ENCODE data around the gene ADAMTSL4.
A peak's percentile ranks its signal among the peaks of the same experiment; 100 is the strongest.
"Not testable (repeated sequence)": the region's sequence is repeated elsewhere in the genome, so short reads cannot be mapped to it uniquely, and the experiment has no call there.

Gene ADAMTSL4

GRCh38 chr1:150562446-150563339 lies 13.5 kb downstream of the ADAMTSL4 start:
- Mint-ChIP-seq H3K36me3 (peaks cover 11% of the 10 kb centered on the region), H3K4me1 (peaks cover 70% of the 10 kb centered on the region), H3K27ac (peak overlapping the region; percentile 100), H3K9me3 (no peaks in the 10 kb centered on the region), H3K4me3 (peak overlapping the region; percentile 96), H3K27me3 (no peaks in the 10 kb centered on the region)
- DNase-seq: peak; percentile 89
- CTCF ChIA-PET: interaction anchor here (1.2 to 11.7 kb wide), 6 partner anchors 13 to 307 kb away, joined by 3 to 221 read pairs (median 57); partner anchors contain the start of genes ENSA and MCL1

DNA sequence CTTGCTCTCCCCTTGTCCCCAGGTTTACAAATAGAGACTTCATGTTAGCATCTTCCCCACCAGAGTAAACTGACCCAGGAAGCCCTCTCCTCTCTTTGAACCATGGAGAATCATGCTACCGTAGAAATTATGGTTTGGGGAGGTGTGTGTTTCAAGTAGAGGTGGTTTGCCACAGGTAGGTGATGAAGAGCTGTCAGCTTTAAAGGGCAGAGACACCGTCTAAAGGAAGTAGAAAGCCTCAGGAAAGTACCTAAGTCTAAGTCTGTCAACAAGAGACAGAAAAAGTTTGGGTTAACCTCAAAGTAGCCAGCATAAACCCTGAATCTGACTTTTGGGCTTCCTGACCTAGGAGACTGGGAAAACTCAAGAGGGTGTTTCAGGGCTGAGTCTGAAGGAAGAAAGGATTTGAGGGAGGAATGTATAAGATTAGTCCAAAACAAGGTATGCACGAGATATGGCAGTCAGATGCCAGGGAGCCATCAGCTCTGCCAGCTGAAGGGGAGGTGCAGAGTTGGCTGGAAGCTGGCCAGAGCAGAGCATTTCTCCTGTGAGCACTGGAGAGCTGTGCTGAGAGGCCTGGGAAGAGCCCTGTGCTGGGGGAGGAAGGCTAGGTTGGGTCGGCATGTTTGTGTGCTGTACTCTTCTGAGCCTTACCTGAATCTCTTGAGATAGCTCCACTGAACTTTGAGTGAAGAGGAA lies 14.3 kb downstream of the ADAMTSL4 start:
- Mint-ChIP-seq H3K27ac (peak overlapping the region; percentile 100), H3K4me1 (peaks cover 78% of the 10 kb centered on the region), H3K9me3 (no peaks in the 10 kb centered on the region), H3K27me3 (no peaks in the 10 kb centered on the region), H3K4me3 (peak overlapping the region; percentile 96), H3K36me3 (peaks cover 14% of the 10 kb centered on the region)
- DNase-seq: peak; percentile 55
- CTCF ChIA-PET: interaction anchor here (1.7 to 11.7 kb wide), 4 partner anchors 12 to 64 kb away, joined by 4 to 221 read pairs (median 110); partner anchors contain the start of gene MCL1

DNA sequence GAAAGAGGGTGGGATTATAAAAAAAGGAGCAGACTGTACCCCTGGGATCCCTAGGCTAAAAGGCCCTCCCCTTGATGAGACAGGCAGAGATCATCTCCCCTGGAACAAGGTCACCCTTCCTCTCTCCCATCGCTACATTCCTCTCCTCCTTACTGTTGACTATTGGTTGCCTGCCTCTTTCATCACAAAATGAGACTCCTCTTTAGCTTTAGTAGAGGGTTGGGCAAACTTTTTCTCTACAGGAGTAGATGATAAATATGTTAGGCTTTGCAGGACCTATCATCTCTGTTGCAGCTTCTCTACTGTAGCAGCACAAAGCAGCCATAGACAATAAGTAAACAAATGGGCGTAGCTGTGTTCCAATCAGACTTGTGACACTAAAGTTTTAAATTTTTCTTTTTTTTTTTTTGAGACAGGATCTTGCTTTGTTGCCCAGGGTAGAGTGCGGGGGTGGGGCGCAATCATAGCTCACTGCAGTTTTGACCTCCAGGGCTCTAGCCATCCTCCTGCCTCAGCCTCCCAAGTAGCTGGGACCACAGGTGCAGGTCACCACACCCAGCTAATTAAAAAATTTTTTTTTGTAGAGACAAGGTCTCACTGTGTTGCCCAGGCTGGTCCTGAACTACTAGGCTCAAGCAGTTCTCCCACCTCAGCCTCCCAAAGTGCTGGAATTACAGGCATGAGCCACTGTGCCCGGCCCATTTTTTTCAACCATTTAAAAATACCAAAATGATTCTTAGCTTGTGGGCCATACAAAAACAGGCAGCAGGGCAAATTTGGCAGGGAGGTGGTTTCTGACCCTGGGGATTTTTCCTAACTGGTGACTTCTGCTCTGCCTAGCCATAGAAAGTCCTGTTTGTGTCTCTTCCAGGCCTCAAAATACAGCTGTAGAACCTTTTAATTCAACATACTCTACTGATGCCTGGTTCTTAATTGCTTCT lies 15.1 kb downstream of the ADAMTSL4 start:
- DNase-seq: peak; percentile 55

DNA sequence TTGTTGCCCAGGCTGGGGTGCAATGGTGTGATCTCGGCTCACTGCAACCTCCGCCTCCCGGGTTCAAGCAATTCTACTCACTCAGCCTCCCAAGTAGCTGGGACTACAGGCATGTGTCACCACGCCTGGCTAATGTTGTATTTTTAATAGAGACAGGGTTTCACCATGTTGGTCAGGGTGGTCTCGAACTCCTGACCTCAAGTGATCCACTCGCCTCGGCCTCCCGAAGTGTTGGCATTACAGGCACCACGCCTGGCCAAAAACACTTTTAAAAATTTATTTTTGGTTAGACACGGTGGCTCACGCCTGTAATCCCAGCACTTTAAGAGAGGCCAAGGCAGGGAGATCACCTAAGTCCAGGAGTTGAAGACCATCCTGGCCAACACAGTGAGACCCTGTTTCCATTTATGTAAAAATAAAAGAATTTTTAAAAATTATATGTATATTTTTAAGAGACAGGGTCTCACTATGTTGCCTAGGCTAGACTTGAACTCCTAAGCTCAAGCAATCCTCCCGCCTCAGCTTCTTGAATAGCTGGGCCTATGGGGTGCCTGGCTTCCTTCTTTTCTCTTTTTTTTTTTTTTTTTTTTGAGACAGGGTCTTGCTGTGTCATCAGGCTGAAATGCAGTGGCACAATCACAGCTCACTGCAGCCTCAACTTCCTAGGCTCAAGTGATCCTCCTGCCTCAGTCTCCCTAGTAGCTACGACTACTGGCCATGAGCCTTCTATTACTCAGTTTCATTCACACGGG lies 16.2 kb downstream of the ADAMTSL4 start:
- peaks cover 89% of the 10 kb centered on the region for H3K4me1 Mint-ChIP-seq
- CTCF ChIA-PET: interaction anchor here (0.8 to 11.7 kb wide), 5 partner anchors 10 to 310 kb away, joined by 3 to 221 read pairs (median 56); partner anchors contain the start of gene MCL1
- DNase-seq, H3K27me3 Mint-ChIP-seq, H3K9me3 Mint-ChIP-seq: not testable (repeated sequence)
- peak overlapping the region; percentile 100 for H3K27ac Mint-ChIP-seq
- H3K4me3 Mint-ChIP-seq: peak overlapping the region; percentile 41
- peaks cover 30% of the 10 kb centered on the region for H3K36me3 Mint-ChIP-seq

More for the DNA sequence above, 15.1 kb downstream of the ADAMTSL4 start:
- peak overlapping the region; percentile 100 for H3K27ac Mint-ChIP-seq
- CTCF ChIA-PET: interaction anchor here (0.8 to 11.7 kb wide), 6 partner anchors 11 to 309 kb away, joined by 3 to 221 read pairs (median 30); partner anchors contain the start of gene MCL1
- peaks cover 86% of the 10 kb centered on the region for H3K4me1 Mint-ChIP-seq
- H3K27me3 Mint-ChIP-seq: no peaks in the 10 kb centered on the region
- H3K4me3 Mint-ChIP-seq: peak overlapping the region; percentile 96
- peaks cover 19% of the 10 kb centered on the region for H3K36me3 Mint-ChIP-seq
- no peaks in the 10 kb centered on the region for H3K9me3 Mint-ChIP-seq

GRCh38 chr1:150566589-150567340 lies 17.6 kb downstream of the ADAMTSL4 start:
- Mint-ChIP-seq H3K4me1 (peaks cover 91% of the 10 kb centered on the region), H3K4me3 (peak overlapping the region; percentile 81), H3K27me3 (no peaks in the 10 kb centered on the region), H3K27ac (peak overlapping the region; percentile 94), H3K9me3 (no peaks in the 10 kb centered on the region), H3K36me3 (peaks cover 37% of the 10 kb centered on the region)
- CTCF ChIA-PET: interaction anchor here (0.9 to 11.7 kb wide), 4 partner anchors 8 to 331 kb away, joined by 3 to 221 read pairs (median 8); partner anchors contain the start of gene MCL1
- no peak for DNase-seq

GRCh38 chr1:150567341-150567716 lies 18.1 kb downstream of the ADAMTSL4 start:
- H3K36me3 Mint-ChIP-seq: peaks cover 42% of the 10 kb centered on the region
- peak overlapping the region; percentile 94 for H3K27ac Mint-ChIP-seq
- peak overlapping the region; percentile 81 for H3K4me3 Mint-ChIP-seq
- no peaks in the 10 kb centered on the region for H3K9me3 Mint-ChIP-seq
- peaks cover 95% of the 10 kb centered on the region for H3K4me1 Mint-ChIP-seq
- DNase-seq: peak; percentile 80
- CTCF ChIA-PET: interaction anchor here (0.9 to 11.7 kb wide), 5 partner anchors 8 to 332 kb away, joined by 3 to 221 read pairs (median 7); partner anchors contain the start of gene MCL1
- no peaks in the 10 kb centered on the region for H3K27me3 Mint-ChIP-seq

DNA sequence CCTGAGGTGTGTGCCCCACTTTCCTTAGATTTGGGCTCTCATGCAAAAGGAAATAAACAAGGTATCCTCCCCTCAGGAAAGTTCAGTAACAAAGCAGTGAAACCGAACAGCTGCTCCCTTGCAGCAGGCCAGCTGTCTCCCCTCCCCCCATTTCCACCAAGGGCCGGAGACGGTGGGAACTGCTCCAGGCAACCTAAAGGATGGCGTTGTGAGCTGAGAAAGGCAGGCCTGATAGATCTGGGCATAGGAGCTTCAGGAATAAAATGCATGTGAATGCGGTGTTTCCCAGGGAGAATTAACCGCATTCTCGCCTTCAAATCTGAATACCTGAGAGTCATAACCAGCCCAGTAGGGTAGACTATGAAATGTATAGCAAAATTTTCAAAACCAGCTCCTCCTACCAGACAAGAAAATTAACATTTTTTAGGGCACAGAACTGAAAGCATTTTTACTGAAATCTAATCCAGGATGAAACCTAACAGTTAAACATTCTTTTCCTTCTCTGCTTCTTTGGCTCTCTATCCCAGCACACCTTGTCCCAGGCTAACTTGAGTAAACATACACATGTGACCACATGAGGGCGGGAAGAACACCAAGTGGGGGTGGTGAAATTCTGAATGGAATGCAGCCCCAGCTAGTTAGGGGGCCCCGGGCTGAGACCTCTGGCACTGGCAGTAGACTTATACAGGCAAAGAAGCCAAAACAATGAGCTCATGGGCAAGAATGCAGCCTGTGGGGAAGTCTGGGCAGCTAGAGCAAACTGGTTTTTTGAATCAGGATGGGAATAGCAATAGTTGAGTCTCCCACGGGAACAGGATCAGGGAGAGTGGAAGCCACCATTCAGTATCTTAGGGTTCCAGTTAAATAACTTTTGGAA lies 18.7 kb downstream of the ADAMTSL4 start:
- Mint-ChIP-seq H3K9me3 (no peaks in the 10 kb centered on the region), H3K4me3 (peak overlapping the region; percentile 81), H3K27ac (peak overlapping the region; percentile 94), H3K27me3 (no peaks in the 10 kb centered on the region), H3K36me3 (peaks cover 48% of the 10 kb centered on the region), H3K4me1 (peaks cover 95% of the 10 kb centered on the region)
- DNase-seq: peak; percentile 75
- CTCF ChIA-PET: interaction anchor here (0.9 to 11.7 kb wide), 6 partner anchors 7 to 332 kb away, joined by 3 to 221 read pairs (median 6); partner anchors contain the start of genes CTSS and MCL1

GRCh38 chr1:150568594-150568966 lies 19.4 kb downstream of the ADAMTSL4 start:
- Mint-ChIP-seq H3K27me3 (no peaks in the 10 kb centered on the region), H3K4me3 (peak overlapping the region; percentile 81), H3K27ac (peak overlapping the region; percentile 94), H3K36me3 (peaks cover 54% of the 10 kb centered on the region), H3K9me3 (no peaks in the 10 kb centered on the region), H3K4me1 (peaks cover 95% of the 10 kb centered on the region)
- DNase-seq: no peak
- CTCF ChIA-PET: interaction anchor here (1.2 to 13.1 kb wide), 5 partner anchors 5 to 196 kb away, joined by 3 to 221 read pairs (median 11); partner anchors contain the start of genes CTSS and MCL1

GRCh38 chr1:150572918-150573647 lies 23.9 kb downstream of the ADAMTSL4 start:
- H3K4me1 Mint-ChIP-seq: peaks cover 68% of the 10 kb centered on the region
- H3K36me3 Mint-ChIP-seq: peaks cover 88% of the 10 kb centered on the region
- CTCF ChIA-PET: interaction anchor here (13.1 kb wide), 1 partner anchor 10 kb away, joined by 221 read pairs; no protein-coding TSS in a partner anchor
- H3K27me3 Mint-ChIP-seq: no peaks in the 10 kb centered on the region
- DNase-seq: no peak
- H3K9me3 Mint-ChIP-seq: no peaks in the 10 kb centered on the region
- peak overlapping the region; percentile 96 for H3K4me3 Mint-ChIP-seq
- H3K27ac Mint-ChIP-seq: peak overlapping the region; percentile 94

DNA sequence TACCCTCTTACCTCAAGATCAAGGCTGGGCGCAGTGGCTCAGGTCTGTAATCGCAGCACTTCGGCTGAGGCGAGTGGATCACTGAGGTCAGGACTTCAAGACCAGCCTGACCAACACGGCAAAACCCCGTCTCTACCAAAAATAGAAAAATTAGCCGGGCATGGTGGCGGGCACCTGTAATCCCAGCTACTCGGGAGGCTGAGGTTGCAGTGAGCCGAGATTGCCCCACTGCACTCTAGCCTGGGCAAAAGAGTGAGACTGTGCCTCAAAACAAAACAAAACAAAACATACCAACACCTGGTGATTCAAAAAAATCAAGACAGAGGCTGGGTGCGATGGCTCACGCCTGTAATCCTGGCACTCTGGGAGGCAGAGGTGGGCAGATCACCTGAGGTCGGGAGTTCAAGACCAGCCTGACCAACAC lies 24.5 kb downstream of the ADAMTSL4 start:
- Mint-ChIP-seq H3K4me3 (peak overlapping the region; percentile 96), H3K4me1 (peaks cover 62% of the 10 kb centered on the region)

More for the DNA sequence above, 24.5 kb downstream of the ADAMTSL4 start:
- peaks cover 90% of the 10 kb centered on the region for H3K36me3 Mint-ChIP-seq
- CTCF ChIA-PET: interaction anchor here (13.1 kb wide), 1 partner anchor 10 kb away, joined by 221 read pairs; no protein-coding TSS in a partner anchor
- H3K27ac Mint-ChIP-seq: peak overlapping the region; percentile 94
- H3K9me3 Mint-ChIP-seq, DNase-seq, H3K27me3 Mint-ChIP-seq: not testable (repeated sequence)

All from activated naive CD4-positive, alpha-beta T cell treated with anti-CD3 and anti-CD28 coated beads, Interleukin-2, amount 10 ng/mL, durations not matched to agents 7 days and 5 days (primary cell).